GM12878 (cell line): ENCODE data around the gene MGMT. TPM values are rescaled to one million over a fixed set of nuclear protein-coding genes. Genes with fewer than 3 reads are reported as not detected.

Experiments used
- ATAC-seq: fragments of 200-7000 bp; cut with Tn5 transposase; 3 replicates; pipeline ENCODE4 v1.9.1; 2020; ENCODE audit warnings: mild to moderate bottlenecking, moderate library complexity
- BruUV-seq: library from RNA; stranded (reverse); fragments of 400-500 nt; replicated peaks from 2 replicates; lab custom pipeline; 2021; lab: Mats Ljungman, UMichigan
- CTCF ChIA-PET: fragments of 300-600 bp; sonication (Branson Sonifier 250); formaldehyde crosslinking; extraction: SDS; loops from one replicate; lab custom pipeline; 2021; ENCODE audit warnings: inconsistent platforms; lab: Yijun Ruan, JAX
- POLR2A ChIA-PET: fragments of 350-600 bp; formaldehyde crosslinking; extraction: SDS; loops from one replicate; lab custom pipeline; 2021; ENCODE audit warnings: inconsistent platforms; lab: Charles Lee
- RAD21 ChIA-PET: fragments of 300-600 bp; sonication (Branson Sonifier 250); formaldehyde crosslinking; loops from one replicate; lab custom pipeline; 2023; ENCODE audit warnings: antibody characterized with exemption; ENCODE audit not compliant: unreplicated experiment; lab: Charles Lee
- SMC1A ChIA-PET: fragments of 300-600 bp; sonication (Branson Sonifier 250); formaldehyde crosslinking; loops from one replicate; lab custom pipeline; 2023; ENCODE audit not compliant: unreplicated experiment, uncharacterized antibody; lab: Charles Lee
- DNase-seq: peaks from one replicate; pipeline ENCODE4 v3.0.0-alpha.2; 2011; ENCODE audit warnings: low read depth, low spot score
- FAIRE-seq: peaks from 3 replicates; lab custom pipeline; 2011; peaks lifted over from hg19 to GRCh38; lab: Jason Lieb, UNC
- H2AFZ ChIP-seq: 2 replicates; pipeline ENCODE4 v1.6.0; 2011; ENCODE audit warnings: low read depth, low read length, control low read depth; ENCODE audit not compliant: control insufficient read depth
- H3K27ac ChIP-seq: 2 replicates; pipeline ENCODE4 v1.5.1; 2011; ENCODE audit warnings: control low read depth; ENCODE audit not compliant: control insufficient read depth, insufficient read depth
- H3K27me3 ChIP-seq, 2 experiments: replicated peaks in 1 of 2; 2 replicates each; pipeline versions ENCODE4 v1.6.0 to v1.6.1; 2011; ENCODE audit warnings: low read length in 1 of 2; ENCODE audit not compliant: control insufficient read depth in 2 of 2, insufficient read depth in 2 of 2
- H3K36me3 ChIP-seq, 2 experiments: 2 replicates each; pipeline ENCODE4 v1.5.1; 2011; ENCODE audit warnings: low read length in 1 of 2; ENCODE audit not compliant: control insufficient read depth in 2 of 2, insufficient read depth in 2 of 2
- H3K4me1 ChIP-seq: 2 replicates; pipeline ENCODE4 v1.6.1; 2011; ENCODE audit warnings: mild to moderate bottlenecking, low read length, moderate library complexity, mixed read lengths; ENCODE audit not compliant: control insufficient read depth, insufficient read depth
- H3K4me2 ChIP-seq: 2 replicates; pipeline ENCODE4 v1.6.0; 2011; ENCODE audit warnings: control low read depth; ENCODE audit not compliant: control insufficient read depth, insufficient read depth
- H3K4me3 ChIP-seq: fragments of 200-600 bp; sonication (generic); 2 replicates; pipeline ENCODE4 v1.5.1; 2016
- H3K79me2 ChIP-seq: 2 replicates; pipeline ENCODE4 v1.6.0; 2011; ENCODE audit warnings: low read length; ENCODE audit not compliant: control insufficient read depth, insufficient read depth
- H3K9ac ChIP-seq: 2 replicates; pipeline ENCODE4 v1.8.0; 2011; ENCODE audit warnings: low read length, control low read depth, mixed read lengths; ENCODE audit not compliant: control insufficient read depth, insufficient read depth
- H3K9me3 ChIP-seq: replicated peaks from 3 replicates; pipeline ENCODE4 v1.5.1; 2011; ENCODE audit warnings: mild to moderate bottlenecking, low read length; ENCODE audit not compliant: control insufficient read depth, insufficient read depth
- H4K20me1 ChIP-seq: 2 replicates; pipeline ENCODE4 v1.6.0; 2011; ENCODE audit not compliant: control insufficient read depth, insufficient read depth
- ATF3 ChIP-seq: IDR thresholded peaks from 2 replicates; pipeline ENCODE4 v1.6.1; 2011; ENCODE audit warnings: low read depth, mild to moderate bottlenecking, low read length, moderate library complexity, borderline replicate concordance; ENCODE audit errors: extremely low read depth
- EZH2 ChIP-seq: IDR thresholded peaks from 2 replicates; pipeline ENCODE4 v1.6.1; 2012; ENCODE audit warnings: low read depth, mild to moderate bottlenecking, control low read depth, inconsistent platforms, low read length, borderline replicate concordance; ENCODE audit not compliant: control insufficient read depth
- GATAD2B ChIP-seq: fragments of 450-650 bp; conservative IDR thresholded peaks from 2 replicates; pipeline ENCODE4 v1.6.1; 2017; ENCODE audit warnings: low read depth, mild to moderate bottlenecking, moderate library complexity
- IKZF1 ChIP-seq: fragments of 450-650 bp; conservative IDR thresholded peaks from 2 replicates; pipeline ENCODE4 v1.6.1; 2017; ENCODE audit warnings: antibody characterized with exemption, mild to moderate bottlenecking
- IKZF2 ChIP-seq, 2 experiments: fragments of 450-650 bp; IDR thresholded peaks; 2 replicates each; pipeline ENCODE4 v1.6.1; 2017; ENCODE audit warnings: mild to moderate bottlenecking in 2 of 2, moderate library complexity in 2 of 2
- NR2C2 ChIP-seq: IDR thresholded peaks from 2 replicates; pipeline ENCODE4 v1.6.1; 2011; ENCODE audit warnings: borderline replicate concordance, low read depth; ENCODE audit not compliant: control insufficient read depth, insufficient read length
- NRF1 ChIP-seq: conservative IDR thresholded peaks from 2 replicates; pipeline ENCODE4 v1.6.1; 2011; ENCODE audit warnings: mild to moderate bottlenecking, low read depth, low read length, improper control_type of control experiment
- RB1 ChIP-seq: fragments of 450-650 bp; formaldehyde crosslinking; IDR thresholded peaks from 2 replicates; pipeline ENCODE4 v1.6.1; 2017; ENCODE audit warnings: mild to moderate bottlenecking, borderline replicate concordance
- STAT1 ChIP-seq: fragments of 450-650 bp; conservative IDR thresholded peaks from 2 replicates; pipeline ENCODE4 v1.6.1; 2014; ENCODE audit warnings: antibody characterized with exemption, mild to moderate bottlenecking
- WRNIP1 ChIP-seq: IDR thresholded peaks from 2 replicates; pipeline ENCODE4 v1.6.1; 2011; ENCODE audit warnings: low read depth, low read length, improper control_type of control experiment, borderline replicate concordance
- ZBTB33 ChIP-seq: fragments of 450-650 bp; IDR thresholded peaks from 2 replicates; pipeline ENCODE4 v1.6.1; 2017; ENCODE audit warnings: mild to moderate bottlenecking
- ZNF274 ChIP-seq: IDR thresholded peaks from one replicate; pipeline ENCODE4 v1.8.0; 2011; ENCODE audit not compliant: insufficient read length, insufficient read depth
- WGBS: methylation state at CpG from one replicate; pipeline ENCODE4 v1.1.6; 2016; ENCODE audit warnings: low lambda C conversion rate; ENCODE audit not compliant: insufficient replicate concordance, insufficient coverage; ENCODE audit errors: missing lambda C conversion rate; 5-methylcytosine and 5-hydroxymethylcytosine counted together
- in situ Hi-C: fragments of 300-500 bp; cut with MboI; formaldehyde crosslinking; loops from 9 replicates; pipeline ENCODE4 v1.14.3; 2018; ENCODE audit warnings: mixed read lengths
- intact Hi-C: fragments of 100-400 bp; cut with micrococcal nuclease; formaldehyde crosslinking; loops from one replicate; pipeline ENCODE4 v1.14.2; 2022; ENCODE audit not compliant: unreplicated experiment
- polyA plus RNA-seq, 11 experiments: library from polyadenylated mRNA; depleted of rRNA in 4 of 11; unstranded in 6 of 11; stranded (reverse) in 5 of 11; fragments of >200 nt; fragmentation: Nextera tagmentation in 4 of 11; fragmentation: Illumina TruSeq in 1 of 11; extraction: Ambion mirVana in 4 of 11; extraction: Trizol in 1 of 11; gene quantifications; 1 replicate in 1 of 11; 2 replicates in 10 of 11; pipeline versions ENCODE4 v1.2.1 to v1.2.3, GENCODE V29; 2011 to 2016; ENCODE audit warnings: inconsistent platforms in 2 of 11, missing spikeins in 2 of 11, low read depth in 1 of 11
- total RNA-seq, 4 experiments: library from RNA; depleted of rRNA in 3 of 4; stranded (reverse); fragments of >200 nt in 3 of 4; fragmentation: Illumina TruSeq in 1 of 4; extraction: Trizol in 1 of 4; gene quantifications; 2 replicates each; pipeline versions ENCODE4 v1.2.1 to v1.2.3, GENCODE V29; 2013 to 2021
- TF ChIP-seq, protein P1 (sequence below): IDR thresholded peaks from 2 replicates; pipeline ENCODE4 v1.6.1; 2012; ENCODE audit warnings: low read depth, low read length, improper control_type of control experiment

Gene MGMT
- total and polyA plus RNA-seq, 10 of the 15 experiments (the other 5 are each of a cell fraction or from before 2014, with no cell fraction given), result 0.16 to 24.2 (median 13.3) TPM

DNA sequence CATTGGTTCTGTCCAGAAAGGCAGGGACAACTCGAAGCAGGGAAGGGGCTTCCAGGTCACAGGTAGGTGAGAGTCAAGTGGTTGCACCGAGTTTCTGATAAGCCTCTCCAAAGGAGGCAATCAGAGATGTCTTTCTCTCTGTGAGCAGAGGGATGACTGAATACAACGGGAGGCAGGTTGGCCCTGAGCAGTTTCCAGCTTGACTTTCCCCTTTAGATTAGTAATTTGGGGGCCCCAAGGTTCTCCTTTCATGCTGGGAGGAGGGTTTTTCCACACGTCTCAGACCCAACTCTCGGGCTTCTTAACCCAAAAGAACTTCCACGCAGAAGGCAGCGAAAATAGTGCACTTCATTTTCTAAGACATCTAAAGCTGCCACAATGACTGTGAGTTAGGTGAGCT is 189.6 kb downstream of the MGMT start:
- no peaks in the 10 kb centered on the region for H3K79me2 ChIP-seq
- no peaks in the 10 kb centered on the region for H3K4me1 ChIP-seq
- in situ Hi-C loops, result no loop called here
- no peaks in the 10 kb centered on the region for H3K9me3 ChIP-seq
- no peak overlapping the region for H2AFZ ChIP-seq
- ChIA-PET POLR2A (no interaction called here), RAD21 (no interaction called here), CTCF (no interaction called here), SMC1A (no interaction called here)
- H3K27ac ChIP-seq, result no peak overlapping the region
- 87% methylated on average over 7 of the region's 7 CpGs for WGBS
- intact Hi-C loops, result no loop called here
- H3K4me2 ChIP-seq, result no peak overlapping the region
- BruUV-seq, result no TSS peak
- H3K27me3 ChIP-seq, result no peaks in the 10 kb centered on the region
- no peak overlapping the region for H3K4me3 ChIP-seq
- no peak for ATAC-seq
- TF ChIP-seq WRNIP1 (no peak), GATAD2B (no peak), ZNF274 (no peak), IKZF2 (IDR thresholded peaks at IDR 0.05) (no peak), RB1 (no peak), EZH2 (no peak), NRF1 (no peak), ZBTB33 (no peak), ATF3 (no peak), NR2C2 (no peak), IKZF1 (no peak), STAT1 (no peak)
- TF ChIP-seq, protein P1, sequence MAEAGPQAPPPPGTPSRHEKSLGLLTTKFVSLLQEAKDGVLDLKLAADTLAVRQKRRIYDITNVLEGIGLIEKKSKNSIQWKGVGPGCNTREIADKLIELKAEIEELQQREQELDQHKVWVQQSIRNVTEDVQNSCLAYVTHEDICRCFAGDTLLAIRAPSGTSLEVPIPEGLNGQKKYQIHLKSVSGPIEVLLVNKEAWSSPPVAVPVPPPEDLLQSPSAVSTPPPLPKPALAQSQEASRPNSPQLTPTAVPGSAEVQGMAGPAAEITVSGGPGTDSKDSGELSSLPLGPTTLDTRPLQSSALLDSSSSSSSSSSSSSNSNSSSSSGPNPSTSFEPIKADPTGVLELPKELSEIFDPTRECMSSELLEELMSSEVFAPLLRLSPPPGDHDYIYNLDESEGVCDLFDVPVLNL, result no peak
- H4K20me1 ChIP-seq, result no peaks in the 10 kb centered on the region
- no peaks in the 10 kb centered on the region for H3K36me3 ChIP-seq
- H3K9ac ChIP-seq, result no peak overlapping the region
- no peak for DNase-seq
- FAIRE-seq, result no peak
